DLD1 (cell line): Measurements from ENCODE around the gene TMEM52B.

Experiments
- in situ Hi-C: cut with HindIII; loops from 2 replicates; pipeline ENCODE4 v1.10.0; 2017; ENCODE audit warnings: low sequenced_read_pairs

The TMEM52B gene

GRCh38 chr12:10238526-10238925 is 59.7 kb downstream of the TMEM52B start:
- in situ Hi-C loops: no loop called here

- in situ Hi-C loops: no loop called here
Measured at GRCh38 chr12:10241290-10241689, 62.5 kb downstream of the TMEM52B start.
